Measurements from ENCODE around the gene HTATSF1. TPM values are rescaled to one million over a fixed set of nuclear protein-coding genes. Genes with fewer than 3 reads are reported as not detected.

HTATSF1 gene
- total RNA-seq, 4 donors from 2014 or later: 23.5 to 46.9 (median 41.9) TPM

GRCh38 chrX:136480383-136480782, 17.0 kb upstream of the HTATSF1 start:
- H3K27me3 ChIP-seq: no peaks in the 10 kb centered on the region
- no peak overlapping the region for H3K4me3 ChIP-seq
- H3K36me3 ChIP-seq: no peaks in the 10 kb centered on the region
- H3K4me1 ChIP-seq: peaks cover 0 to 15% (median 0%) of the 10 kb centered on the region in 3 donors
- WGBS, 2 donors: 30 to 53% methylated on average over 3 to 4 of the region's 4 CpGs
- TF ChIP-seq POLR2A (IDR thresholded peaks at IDR 0.05): no peak
- TF ChIP-seq, protein P1, sequence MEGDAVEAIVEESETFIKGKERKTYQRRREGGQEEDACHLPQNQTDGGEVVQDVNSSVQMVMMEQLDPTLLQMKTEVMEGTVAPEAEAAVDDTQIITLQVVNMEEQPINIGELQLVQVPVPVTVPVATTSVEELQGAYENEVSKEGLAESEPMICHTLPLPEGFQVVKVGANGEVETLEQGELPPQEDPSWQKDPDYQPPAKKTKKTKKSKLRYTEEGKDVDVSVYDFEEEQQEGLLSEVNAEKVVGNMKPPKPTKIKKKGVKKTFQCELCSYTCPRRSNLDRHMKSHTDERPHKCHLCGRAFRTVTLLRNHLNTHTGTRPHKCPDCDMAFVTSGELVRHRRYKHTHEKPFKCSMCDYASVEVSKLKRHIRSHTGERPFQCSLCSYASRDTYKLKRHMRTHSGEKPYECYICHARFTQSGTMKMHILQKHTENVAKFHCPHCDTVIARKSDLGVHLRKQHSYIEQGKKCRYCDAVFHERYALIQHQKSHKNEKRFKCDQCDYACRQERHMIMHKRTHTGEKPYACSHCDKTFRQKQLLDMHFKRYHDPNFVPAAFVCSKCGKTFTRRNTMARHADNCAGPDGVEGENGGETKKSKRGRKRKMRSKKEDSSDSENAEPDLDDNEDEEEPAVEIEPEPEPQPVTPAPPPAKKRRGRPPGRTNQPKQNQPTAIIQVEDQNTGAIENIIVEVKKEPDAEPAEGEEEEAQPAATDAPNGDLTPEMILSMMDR (IDR thresholded peaks at IDR 0.05): no peak
- intact Hi-C loops (cut with DNase I): no loop called here
- DNase-seq: no peak
- no peak overlapping the region for H3K27ac ChIP-seq
- no peaks in the 10 kb centered on the region for H3K9me3 ChIP-seq

GRCh38 chrX:136487647-136488046, 9.7 kb upstream of the HTATSF1 start, which contains the start of gene BRS3:
TSS of gene BRS3 (plus strand) at chrX:136487947. CDS start at chrX:136488115, 168 bp downstream.
- peaks cover 0 to 28% (median 5%) of the 10 kb centered on the region in 4 donors for H3K27me3 ChIP-seq
- DNase-seq: no peak
- H3K9me3 ChIP-seq: no peaks in the 10 kb centered on the region
- intact Hi-C loops (cut with DNase I): no loop called here
- WGBS, 2 donors: 36 to 50% methylated on average over 3 to 4 of the region's 4 CpGs
- TF ChIP-seq, protein P1 (IDR thresholded peaks at IDR 0.05): no peak
- TF ChIP-seq POLR2A (IDR thresholded peaks at IDR 0.05): no peak
- no peaks in the 10 kb centered on the region for H3K4me1 ChIP-seq
- H3K4me3 ChIP-seq: no peak within 1 kb of the TSS
- no peaks in the 10 kb centered on the region for H3K36me3 ChIP-seq
- H3K27ac ChIP-seq: no peak within 1 kb of the TSS

DNA sequence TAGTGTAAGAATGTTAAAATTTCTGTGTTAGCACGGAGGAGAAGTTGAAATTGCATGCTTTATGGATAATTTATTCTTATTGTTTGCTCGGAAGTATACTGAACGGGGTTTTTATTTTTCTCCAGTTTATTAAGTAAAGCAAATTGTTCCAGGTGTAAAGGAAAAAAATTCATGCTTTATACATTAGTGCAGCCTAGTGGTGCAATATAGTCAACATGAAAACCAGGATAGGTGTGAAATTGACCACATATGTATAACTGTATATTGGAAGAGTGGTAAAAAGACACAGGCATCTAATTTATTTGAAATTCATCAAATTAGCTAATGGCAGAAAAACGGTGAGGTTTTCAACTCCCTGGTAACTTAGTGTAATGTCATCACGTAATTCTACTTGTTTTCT, 8.7 kb upstream of the HTATSF1 start:
- intact Hi-C loops (cut with DNase I): no loop called here
- H3K4me1 ChIP-seq: no peaks in the 10 kb centered on the region
- no peak for TF ChIP-seq POLR2A (IDR thresholded peaks at IDR 0.05)
- TF ChIP-seq, protein P1 (IDR thresholded peaks at IDR 0.05): peak in 1 of 6 experiments; percentile 17
- WGBS, 2 donors: 35 to 36% methylated on average over 5 of the region's 5 CpGs
- no peak for DNase-seq
- no peaks in the 10 kb centered on the region for H3K36me3 ChIP-seq
- H3K4me3 ChIP-seq: no peak overlapping the region
- peaks cover 0 to 28% (median 5%) of the 10 kb centered on the region in 4 donors for H3K27me3 ChIP-seq
- H3K27ac ChIP-seq: no peak overlapping the region
- H3K9me3 ChIP-seq: no peaks in the 10 kb centered on the region

- Histone ChIP-seq H3K36me3 (no peaks in the 10 kb centered on the region), H3K27me3 (peaks cover 0 to 28% (median 5%) of the 10 kb centered on the region in 4 donors), H3K4me1 (peaks cover 0 to 4% (median 0%) of the 10 kb centered on the region in 3 donors), H3K9me3 (no peaks in the 10 kb centered on the region), H3K27ac (no peak overlapping the region), H3K4me3 (no peak overlapping the region)
- intact Hi-C loops (cut with DNase I): no loop called here
- DNase-seq: no peak
- TF ChIP-seq POLR2A (IDR thresholded peaks at IDR 0.05): no peak
- TF ChIP-seq, protein P1 (IDR thresholded peaks at IDR 0.05): no peak
- WGBS, 2 donors: 67 to 75% methylated on average over 4 to 6 of the region's 6 CpGs
Measured at GRCh38 chrX:136491832-136492231, 5.6 kb upstream of the HTATSF1 start.

GRCh38 chrX:136493011-136493410, 4.4 kb upstream of the HTATSF1 start:
- intact Hi-C loops (cut with DNase I): no loop called here
- H3K27ac ChIP-seq: no peak overlapping the region
- WGBS, 2 donors: 10 to 15% methylated on average over 1 of the region's 1 CpG
- no peak for DNase-seq
- H3K9me3 ChIP-seq: no peaks in the 10 kb centered on the region
- peaks cover 0 to 4% (median 0%) of the 10 kb centered on the region in 3 donors for H3K4me1 ChIP-seq
- no peak for TF ChIP-seq POLR2A (IDR thresholded peaks at IDR 0.05)
- TF ChIP-seq, protein P1 (IDR thresholded peaks at IDR 0.05): no peak
- no peaks in the 10 kb centered on the region for H3K36me3 ChIP-seq
- H3K27me3 ChIP-seq: peaks cover 0 to 28% (median 5%) of the 10 kb centered on the region in 4 donors
- no peak overlapping the region for H3K4me3 ChIP-seq
